Measurements from ENCODE around the gene PCDHA1. TPM values are rescaled to one million over a fixed set of nuclear protein-coding genes. Genes with fewer than 3 reads are reported as not detected.
"Not testable (repeated sequence)": the region's sequence is repeated elsewhere in the genome, so short reads cannot be mapped to it uniquely, and the experiment has no call there.

The PCDHA1 gene
- total and polyA plus RNA-seq, 2 experiments from 2014 or later = 0.29 TPM; not detected in 1

GRCh38 chr5:140833993-140834392 is 48.1 kb downstream of the PCDHA1 start, which contains the start of gene PCDHA7:
Gene PCDHA7 (plus strand): TSS chr5:140834269. CDS start chr5:140834384, 115 bp downstream.
- TF ChIP-seq, protein P1, sequence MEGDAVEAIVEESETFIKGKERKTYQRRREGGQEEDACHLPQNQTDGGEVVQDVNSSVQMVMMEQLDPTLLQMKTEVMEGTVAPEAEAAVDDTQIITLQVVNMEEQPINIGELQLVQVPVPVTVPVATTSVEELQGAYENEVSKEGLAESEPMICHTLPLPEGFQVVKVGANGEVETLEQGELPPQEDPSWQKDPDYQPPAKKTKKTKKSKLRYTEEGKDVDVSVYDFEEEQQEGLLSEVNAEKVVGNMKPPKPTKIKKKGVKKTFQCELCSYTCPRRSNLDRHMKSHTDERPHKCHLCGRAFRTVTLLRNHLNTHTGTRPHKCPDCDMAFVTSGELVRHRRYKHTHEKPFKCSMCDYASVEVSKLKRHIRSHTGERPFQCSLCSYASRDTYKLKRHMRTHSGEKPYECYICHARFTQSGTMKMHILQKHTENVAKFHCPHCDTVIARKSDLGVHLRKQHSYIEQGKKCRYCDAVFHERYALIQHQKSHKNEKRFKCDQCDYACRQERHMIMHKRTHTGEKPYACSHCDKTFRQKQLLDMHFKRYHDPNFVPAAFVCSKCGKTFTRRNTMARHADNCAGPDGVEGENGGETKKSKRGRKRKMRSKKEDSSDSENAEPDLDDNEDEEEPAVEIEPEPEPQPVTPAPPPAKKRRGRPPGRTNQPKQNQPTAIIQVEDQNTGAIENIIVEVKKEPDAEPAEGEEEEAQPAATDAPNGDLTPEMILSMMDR (IDR thresholded peaks at IDR 0.05; ENCODE audit: low read depth, low read length) = no peak
- Histone ChIP-seq H3K4me1 (ENCODE audit: low read depth) (no peaks in the 10 kb centered on the region), H3K4me3 (no peak within 1 kb of the TSS), H3K27ac (no peak within 1 kb of the TSS), H3K27me3 (no peaks in the 10 kb centered on the region), H3K36me3 (no peaks in the 10 kb centered on the region), H3K9me3 (ENCODE audit: low read depth) (no peaks in the 10 kb centered on the region)
- peak in 1 of 2 donors; percentile 34 for DNase-seq (ENCODE audit: low read depth in 1 of 2, low spot score in 1 of 2)

DNA sequence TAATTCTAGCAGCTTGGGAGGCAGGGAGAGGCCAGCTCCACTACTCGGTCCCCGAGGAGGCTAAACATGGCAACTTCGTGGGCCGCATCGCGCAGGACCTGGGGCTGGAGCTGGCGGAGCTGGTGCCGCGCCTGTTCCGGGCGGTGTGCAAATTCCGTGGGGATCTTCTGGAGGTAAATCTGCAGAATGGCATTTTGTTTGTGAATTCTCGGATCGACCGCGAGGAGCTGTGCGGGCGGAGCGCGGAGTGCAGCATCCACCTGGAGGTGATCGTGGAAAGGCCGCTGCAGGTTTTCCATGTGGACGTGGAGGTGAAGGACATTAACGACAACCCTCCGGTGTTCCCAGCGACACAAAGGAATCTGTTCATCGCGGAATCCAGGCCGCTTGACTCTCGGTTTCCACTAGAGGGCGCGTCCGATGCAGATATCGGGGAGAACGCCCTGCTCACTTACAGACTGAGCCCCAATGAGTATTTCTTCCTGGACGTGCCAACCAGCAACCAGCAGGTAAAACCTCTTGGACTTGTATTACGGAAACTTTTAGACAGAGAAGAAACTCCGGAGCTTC is 48.6 kb downstream of the PCDHA1 start:
- H3K4me3 ChIP-seq; H3K27me3 ChIP-seq; H3K36me3 ChIP-seq; H3K9me3 ChIP-seq (ENCODE audit: low read depth); DNase-seq (ENCODE audit: low read depth in 1 of 2, low spot score in 1 of 2); H3K27ac ChIP-seq; H3K4me1 ChIP-seq (ENCODE audit: low read depth): not testable (repeated sequence)

DNA sequence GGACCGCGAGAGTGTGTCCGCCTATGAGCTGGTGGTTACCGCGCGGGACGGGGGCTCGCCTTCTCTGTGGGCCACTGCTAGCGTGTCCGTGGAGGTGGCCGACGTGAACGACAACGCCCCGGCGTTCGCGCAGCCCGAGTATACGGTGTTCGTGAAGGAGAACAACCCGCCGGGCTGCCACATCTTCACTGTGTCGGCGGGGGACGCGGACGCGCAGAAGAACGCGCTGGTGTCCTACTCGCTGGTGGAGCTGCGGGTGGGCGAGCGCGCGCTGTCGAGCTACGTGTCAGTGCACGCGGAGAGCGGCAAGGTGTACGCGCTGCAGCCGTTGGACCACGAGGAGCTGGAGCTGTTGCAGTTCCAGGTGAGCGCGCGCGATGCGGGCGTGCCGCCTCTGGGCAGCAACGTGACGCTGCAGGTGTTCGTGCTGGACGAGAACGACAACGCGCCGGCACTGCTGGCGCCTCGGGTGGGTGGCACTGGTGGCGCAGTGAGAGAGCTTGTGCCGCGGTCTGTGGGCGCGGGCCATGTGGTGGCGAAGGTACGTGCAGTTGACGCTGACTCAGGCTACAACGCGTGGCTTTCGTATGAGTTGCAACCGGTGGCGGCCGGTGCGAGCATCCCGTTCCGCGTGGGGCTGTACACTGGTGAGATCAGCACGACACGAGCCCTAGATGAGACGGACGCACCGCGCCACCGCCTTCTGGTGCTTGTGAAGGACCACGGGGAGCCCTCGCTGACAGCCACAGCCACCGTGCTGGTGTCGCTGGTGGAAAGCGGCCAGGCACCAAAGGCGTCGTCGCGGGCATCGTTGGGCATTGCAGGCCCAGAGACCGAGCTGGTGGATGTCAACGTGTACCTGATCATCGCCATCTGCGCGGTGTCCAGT is 49.9 kb downstream of the PCDHA1 start:
- Histone ChIP-seq H3K27me3 (no peaks in the 10 kb centered on the region), H3K9me3 (ENCODE audit: low read depth) (no peaks in the 10 kb centered on the region), H3K27ac (no peak overlapping the region), H3K4me3 (no peak overlapping the region), H3K4me1 (ENCODE audit: low read depth) (no peaks in the 10 kb centered on the region), H3K36me3 (no peaks in the 10 kb centered on the region)
- TF ChIP-seq, protein P1 (IDR thresholded peaks at IDR 0.05; ENCODE audit: low read depth, low read length) = no peak
- no peak for DNase-seq (ENCODE audit: low read depth in 1 of 2, low spot score in 1 of 2)

GRCh38 chr5:140840978-140841962 is 55.3 kb downstream of the PCDHA1 start, which contains the start of gene PCDHA8:
Gene PCDHA8 (plus strand): TSS chr5:140841187. CDS start chr5:140841322, 135 bp downstream.
- Histone ChIP-seq H3K4me1 (ENCODE audit: low read depth) (no peaks in the 10 kb centered on the region), H3K27ac (no peak within 1 kb of the TSS), H3K27me3 (no peaks in the 10 kb centered on the region), H3K9me3 (ENCODE audit: low read depth) (no peaks in the 10 kb centered on the region), H3K4me3 (no peak within 1 kb of the TSS), H3K36me3 (no peaks in the 10 kb centered on the region)
- DNase-seq (ENCODE audit: low read depth in 1 of 2, low spot score in 1 of 2) = no peak
- TF ChIP-seq, protein P1 (IDR thresholded peaks at IDR 0.05; ENCODE audit: low read depth, low read length) = no peak

GRCh38 chr5:140842798-140843733 is 57.1 kb downstream of the PCDHA1 start:
- Histone ChIP-seq H3K4me1 (ENCODE audit: low read depth) (no peaks in the 10 kb centered on the region), H3K36me3 (no peaks in the 10 kb centered on the region), H3K27ac (no peak overlapping the region), H3K4me3 (no peak overlapping the region), H3K9me3 (ENCODE audit: low read depth) (no peaks in the 10 kb centered on the region), H3K27me3 (no peaks in the 10 kb centered on the region)
- no peak for DNase-seq (ENCODE audit: low read depth in 1 of 2, low spot score in 1 of 2)
- TF ChIP-seq, protein P1 (IDR thresholded peaks at IDR 0.05; ENCODE audit: low read depth, low read length) = no peak

- H3K4me1 ChIP-seq (ENCODE audit: low read depth); H3K27ac ChIP-seq; H3K36me3 ChIP-seq; H3K9me3 ChIP-seq (ENCODE audit: low read depth); H3K27me3 ChIP-seq; DNase-seq (ENCODE audit: low read depth in 1 of 2, low spot score in 1 of 2): not testable (repeated sequence)
- H3K4me3 ChIP-seq = peak within 1 kb of the TSS; percentile 11
Measured at GRCh38 chr5:140848139-140849102, 62.5 kb downstream of the PCDHA1 start, which contains the start of gene PCDHA9. Gene PCDHA9 (plus strand): TSS chr5:140848382. CDS start chr5:140848496, 114 bp downstream.
